Breast epithelium (tissue), 3 donors: Measurements from ENCODE around the gene CAMTA1.

Experiments used
- POLR2A ChIP-seq: fragments of 450-650 bp; IDR thresholded peaks from one replicate; pipeline ENCODE4 v1.6.1; 2016; ENCODE audit warnings: antibody characterized with exemption, mild to moderate bottlenecking, moderate library complexity
- TF ChIP-seq, protein P1 (sequence below), 3 donors: fragments of 450-650 bp; IDR thresholded peaks; one replicate each; pipeline ENCODE4 v1.5.1; 2016 to 2017; ENCODE audit warnings: antibody characterized with exemption in 3 of 3, mild to moderate bottlenecking in 3 of 3, moderate library complexity in 3 of 3

DNA sequence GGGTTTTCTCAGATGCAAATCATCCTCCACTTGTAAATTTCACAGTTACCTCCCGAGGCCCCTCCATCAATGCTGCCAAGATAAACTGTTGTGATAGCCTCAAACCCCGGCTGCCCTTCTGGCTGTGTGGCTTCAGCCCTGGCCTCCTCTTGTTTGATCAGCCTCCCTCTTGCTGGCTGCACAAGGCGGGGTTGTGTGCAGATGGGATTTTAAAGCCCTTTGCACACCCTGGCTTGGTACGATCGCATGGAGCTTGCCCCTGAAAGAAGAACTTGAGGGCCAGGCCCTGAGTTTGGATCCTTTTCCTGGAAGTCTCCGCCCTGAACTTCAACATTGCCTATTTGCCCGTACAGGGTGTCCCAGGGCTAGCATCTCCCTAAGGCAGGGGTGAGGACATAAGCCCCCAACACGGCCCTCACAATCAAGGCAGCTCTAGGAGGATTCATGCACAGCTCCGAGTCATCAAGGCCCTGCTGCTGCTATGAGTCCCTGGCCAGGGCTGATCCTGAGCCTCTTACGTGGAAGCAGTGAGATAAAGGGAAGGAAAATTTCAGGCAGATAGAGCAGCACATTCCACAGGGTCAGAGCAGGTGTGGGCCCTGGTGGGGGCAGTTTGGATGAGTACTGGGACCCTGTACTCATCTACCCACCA is 804.6 kb downstream of the CAMTA1 start:
- TF ChIP-seq, protein P1, sequence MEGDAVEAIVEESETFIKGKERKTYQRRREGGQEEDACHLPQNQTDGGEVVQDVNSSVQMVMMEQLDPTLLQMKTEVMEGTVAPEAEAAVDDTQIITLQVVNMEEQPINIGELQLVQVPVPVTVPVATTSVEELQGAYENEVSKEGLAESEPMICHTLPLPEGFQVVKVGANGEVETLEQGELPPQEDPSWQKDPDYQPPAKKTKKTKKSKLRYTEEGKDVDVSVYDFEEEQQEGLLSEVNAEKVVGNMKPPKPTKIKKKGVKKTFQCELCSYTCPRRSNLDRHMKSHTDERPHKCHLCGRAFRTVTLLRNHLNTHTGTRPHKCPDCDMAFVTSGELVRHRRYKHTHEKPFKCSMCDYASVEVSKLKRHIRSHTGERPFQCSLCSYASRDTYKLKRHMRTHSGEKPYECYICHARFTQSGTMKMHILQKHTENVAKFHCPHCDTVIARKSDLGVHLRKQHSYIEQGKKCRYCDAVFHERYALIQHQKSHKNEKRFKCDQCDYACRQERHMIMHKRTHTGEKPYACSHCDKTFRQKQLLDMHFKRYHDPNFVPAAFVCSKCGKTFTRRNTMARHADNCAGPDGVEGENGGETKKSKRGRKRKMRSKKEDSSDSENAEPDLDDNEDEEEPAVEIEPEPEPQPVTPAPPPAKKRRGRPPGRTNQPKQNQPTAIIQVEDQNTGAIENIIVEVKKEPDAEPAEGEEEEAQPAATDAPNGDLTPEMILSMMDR (IDR thresholded peaks at IDR 0.05), result no peak
- TF ChIP-seq POLR2A, result no peak
